GM20000 (cell line): Measurements from ENCODE around the gene LCE1F.

Experiments used
- DNase-seq: peaks from one replicate; pipeline ENCODE4 v3.0.0; 2012; ENCODE audit warnings: low spot score
- CTCF ChIP-seq: IDR thresholded peaks from 2 replicates; pipeline ENCODE4 v1.5.1; 2012; ENCODE audit warnings: mild to moderate bottlenecking, control low read depth; ENCODE audit errors: extremely low read depth, missing control alignments

Gene LCE1F

GRCh38 chr1:152757747-152758146 is 17.2 kb upstream of the LCE1F start, which contains the start of gene KPRP:
Gene KPRP (plus strand): TSS chr1:152758025. CDS start chr1:152759589, 1,564 bp downstream.
- no peak for DNase-seq
- no peak for TF ChIP-seq CTCF

GRCh38 chr1:152758636-152759035 is 16.3 kb upstream of the LCE1F start:
- DNase-seq, result no peak
- no peak for TF ChIP-seq CTCF

GRCh38 chr1:152759453-152760173 is 15.3 kb upstream of the LCE1F start:
- DNase-seq, result no peak
- no peak for TF ChIP-seq CTCF

- no peak for TF ChIP-seq CTCF
- no peak for DNase-seq
Observed at GRCh38 chr1:152760551-152761190, 14.3 kb upstream of the LCE1F start.

- no peak for TF ChIP-seq CTCF
- DNase-seq, result no peak
Observed at GRCh38 chr1:152761609-152762213, 13.2 kb upstream of the LCE1F start.

GRCh38 chr1:152768847-152769533 is 6.0 kb upstream of the LCE1F start:
- DNase-seq, result no peak
- no peak for TF ChIP-seq CTCF

- no peak for DNase-seq
- no peak for TF ChIP-seq CTCF
Observed at GRCh38 chr1:152770411-152770810, 4.5 kb upstream of the LCE1F start.
